Endothelial cell (in vitro differentiated cells): Measurements from ENCODE around the gene MED22. TPM values are rescaled to one million over a fixed set of nuclear protein-coding genes. Genes with fewer than 3 reads are reported as not detected.

Source experiments
- DNase-seq: peaks from one replicate; pipeline ENCODE4 v3.0.0; 2021; ENCODE audit warnings: low spot score
- H3K27ac Mint-ChIP-seq: one replicate; pipeline ENCODE4 v1.8.0; 2021; ENCODE audit warnings: mixed read lengths, inconsistent platforms; ENCODE audit not compliant: unreplicated experiment
- H3K27me3 Mint-ChIP-seq: one replicate; pipeline ENCODE4 v1.8.0; 2021; ENCODE audit warnings: mild to moderate bottlenecking, moderate library complexity, mixed read lengths, inconsistent platforms; ENCODE audit not compliant: unreplicated experiment
- H3K36me3 Mint-ChIP-seq: one replicate; pipeline ENCODE4 v1.8.0; 2021; ENCODE audit warnings: mild to moderate bottlenecking, low read depth, mixed read lengths, inconsistent platforms; ENCODE audit not compliant: unreplicated experiment
- H3K4me1 Mint-ChIP-seq: one replicate; pipeline ENCODE4 v1.8.0; 2021; ENCODE audit warnings: mild to moderate bottlenecking, mixed read lengths, inconsistent platforms; ENCODE audit not compliant: unreplicated experiment
- H3K4me3 Mint-ChIP-seq: one replicate; pipeline ENCODE4 v1.8.0; 2021; ENCODE audit warnings: mild to moderate bottlenecking, mixed read lengths, inconsistent platforms; ENCODE audit not compliant: unreplicated experiment
- H3K9me3 Mint-ChIP-seq: one replicate; pipeline ENCODE4 v1.8.0; 2021; ENCODE audit warnings: mixed read lengths, inconsistent platforms; ENCODE audit not compliant: unreplicated experiment
- CTCF ChIP-seq: fragments of 200-600 bp; sonication (generic); IDR thresholded peaks from one replicate; pipeline ENCODE4 v1.5.0; 2021; ENCODE audit warnings: antibody characterized with exemption; ENCODE audit not compliant: unreplicated experiment
- total RNA-seq: library from RNA; stranded (reverse); fragmentation: NEBNext Ultra II Directional; extraction: Animal tissue kit (Norgen Biotek cat#: 25700); gene quantifications from one replicate; pipeline ENCODE4 v1.2.1, GENCODE V29; 2021; ENCODE audit not compliant: unreplicated experiment

MED22 gene
- total RNA-seq, 1 donor from 2014 or later: 32.9 TPM

GRCh38 chr9:133385452-133385851, 37.5 kb upstream of the MED22 start:
- no peak for TF ChIP-seq CTCF
- no peak overlapping the region for H3K4me3 Mint-ChIP-seq
- H3K27me3 Mint-ChIP-seq: peaks cover 2% of the 10 kb centered on the region
- DNase-seq: no peak
- no peak overlapping the region for H3K27ac Mint-ChIP-seq
- H3K9me3 Mint-ChIP-seq: no peaks in the 10 kb centered on the region
- H3K4me1 Mint-ChIP-seq: no peaks in the 10 kb centered on the region
- H3K36me3 Mint-ChIP-seq: no peaks in the 10 kb centered on the region

DNA sequence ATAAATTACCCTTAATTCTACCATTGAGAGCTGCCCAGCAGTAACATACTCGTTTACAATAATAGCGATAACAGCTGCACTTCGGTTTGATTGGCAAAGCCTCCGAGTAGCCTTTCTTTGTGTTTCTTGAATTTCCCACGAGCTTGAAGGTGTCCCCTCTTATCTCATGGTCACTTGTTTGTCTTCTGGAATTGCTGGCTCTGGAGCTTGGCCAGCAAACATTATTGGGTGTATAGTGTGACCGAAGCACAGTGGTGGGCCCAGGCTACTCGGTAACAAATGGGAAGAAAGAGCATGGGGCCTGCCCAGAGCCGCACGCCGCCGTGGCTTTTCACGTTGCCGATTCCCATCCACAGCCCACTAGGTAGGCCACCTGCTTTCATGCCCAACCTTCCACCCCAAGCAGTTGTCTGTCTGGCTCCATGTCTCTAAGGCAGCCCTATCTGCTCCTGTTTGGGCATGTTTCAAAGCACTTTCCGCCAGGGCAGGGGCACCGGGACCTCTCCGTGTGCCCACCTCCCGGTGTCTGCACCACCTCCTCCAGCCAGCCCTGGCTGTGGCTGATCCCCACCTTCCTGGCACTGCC, 36.9 kb upstream of the MED22 start:
- no peaks in the 10 kb centered on the region for H3K36me3 Mint-ChIP-seq
- H3K9me3 Mint-ChIP-seq: no peaks in the 10 kb centered on the region
- no peak for TF ChIP-seq CTCF
- no peak overlapping the region for H3K4me3 Mint-ChIP-seq
- no peak for DNase-seq
- no peak overlapping the region for H3K27ac Mint-ChIP-seq
- H3K4me1 Mint-ChIP-seq: no peaks in the 10 kb centered on the region
- peaks cover 2% of the 10 kb centered on the region for H3K27me3 Mint-ChIP-seq

GRCh38 chr9:133383438-133383837, 35.5 kb upstream of the MED22 start:
- Mint-ChIP-seq H3K36me3 (no peaks in the 10 kb centered on the region), H3K27me3 (peaks cover 2% of the 10 kb centered on the region)

DNA sequence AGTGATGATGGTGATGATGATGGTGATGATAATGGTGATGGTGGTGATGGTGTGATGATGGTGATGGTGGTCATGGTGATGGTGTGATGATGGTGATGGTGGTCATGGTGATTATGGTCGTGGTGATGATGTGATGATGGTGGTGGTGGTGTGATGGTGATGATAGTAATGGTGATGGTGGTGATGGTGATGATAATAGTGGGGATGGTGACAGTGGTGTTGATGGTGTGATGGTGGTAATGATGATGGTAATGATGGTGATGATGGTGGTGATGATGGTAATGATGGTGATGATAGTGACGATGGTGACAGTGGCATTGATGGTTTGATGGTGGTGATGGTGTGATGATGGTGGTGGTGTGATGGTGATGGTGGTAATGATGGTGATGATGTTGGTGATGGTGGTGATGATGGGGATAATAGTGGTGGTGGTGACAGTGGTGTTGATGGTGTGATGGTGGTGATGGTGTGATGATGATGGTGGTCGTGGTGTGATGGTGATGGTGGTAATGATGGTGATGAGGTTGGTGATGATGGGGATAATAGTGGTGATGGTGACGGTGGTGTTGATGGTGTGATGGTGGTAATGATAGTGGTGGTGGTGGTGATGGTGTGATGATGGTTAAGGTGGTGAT, 34.7 kb upstream of the MED22 start:
- peaks cover 5% of the 10 kb centered on the region for H3K4me1 Mint-ChIP-seq
- no peaks in the 10 kb centered on the region for H3K36me3 Mint-ChIP-seq
- no peak overlapping the region for H3K27ac Mint-ChIP-seq
- no peaks in the 10 kb centered on the region for H3K9me3 Mint-ChIP-seq
- TF ChIP-seq CTCF: no peak
- peaks cover 2% of the 10 kb centered on the region for H3K27me3 Mint-ChIP-seq
- DNase-seq: no peak
- H3K4me3 Mint-ChIP-seq: no peak overlapping the region

More at GRCh38 chr9:133383438-133383837, 35.5 kb upstream of the MED22 start:
- Mint-ChIP-seq H3K4me3 (no peak overlapping the region), H3K4me1 (peaks cover 5% of the 10 kb centered on the region), H3K9me3 (no peaks in the 10 kb centered on the region), H3K27ac (no peak overlapping the region)
- TF ChIP-seq CTCF: no peak
- DNase-seq: no peak

DNA sequence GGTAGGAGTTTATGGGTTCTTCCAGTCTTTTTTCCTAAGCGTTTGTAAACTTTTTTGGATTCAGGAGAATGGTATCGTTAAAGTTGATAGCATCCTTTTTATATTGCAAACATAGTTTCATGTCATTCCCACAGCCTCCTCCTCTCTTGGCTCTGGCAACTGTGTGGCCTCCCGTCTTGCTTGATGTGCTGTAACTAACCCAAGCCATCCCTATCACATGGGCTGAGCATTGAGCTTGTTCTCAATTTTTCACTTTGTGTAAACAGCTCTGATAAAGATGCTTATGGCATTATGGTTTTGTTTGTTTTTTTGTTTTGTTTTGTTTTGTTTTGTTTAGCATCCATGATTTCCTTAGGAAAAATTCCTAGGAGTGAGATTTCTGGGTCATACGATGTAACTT, 32.8 kb upstream of the MED22 start:
- no peak overlapping the region for H3K27ac Mint-ChIP-seq

More for the DNA sequence above, 32.8 kb upstream of the MED22 start:
- no peak for DNase-seq
- Mint-ChIP-seq H3K4me3 (no peak overlapping the region), H3K36me3 (no peaks in the 10 kb centered on the region), H3K27me3 (no peaks in the 10 kb centered on the region), H3K9me3 (no peaks in the 10 kb centered on the region), H3K4me1 (peaks cover 5% of the 10 kb centered on the region)
- TF ChIP-seq CTCF: no peak
